Right lobe of liver (tissue), 6 donors: ENCODE measurements around the gene SPATA6. TPM values are rescaled to one million over a fixed set of nuclear protein-coding genes. Genes with fewer than 3 reads are reported as not detected.

Source experiments
- ATAC-seq, 4 donors: fragments of 200-7000 bp; cut with Tn5 transposase; one replicate each; pipeline ENCODE4 v1.9.1; 2020; ENCODE audit warnings: mild to moderate bottlenecking in 4 of 4, moderate library complexity in 4 of 4
- DNase-seq, 3 donors: peaks; one replicate each; pipeline ENCODE4 v3.0.0-alpha.2; 2020
- H3K27ac ChIP-seq, 3 donors: fragments of 200-600 bp; one replicate each; pipeline ENCODE4 v1.8.0; 2022
- H3K27me3 ChIP-seq, 2 donors: fragments of 200-600 bp; one replicate each; pipeline ENCODE4 v1.8.0; 2022
- H3K36me3 ChIP-seq, 4 donors: fragments of 200-600 bp; sonication (generic) in 1 of 4; one replicate each; pipeline versions ENCODE4 v1.5.1 to v1.8.0; 2017 to 2022; ENCODE audit warnings: control low read depth in 1 of 4
- H3K4me1 ChIP-seq, 4 donors: fragments of 200-600 bp; sonication (generic) in 1 of 4; one replicate each; pipeline versions ENCODE4 v1.5.1 to v1.8.0; 2017 to 2022; ENCODE audit warnings: control low read depth in 1 of 4
- H3K4me3 ChIP-seq, 3 donors: fragments of 200-600 bp; one replicate each; pipeline ENCODE4 v1.8.0; 2022
- H3K9me3 ChIP-seq, 4 donors: fragments of 200-600 bp; sonication (generic) in 1 of 4; one replicate each; pipeline versions ENCODE4 v1.5.1 to v1.8.0; 2017 to 2022; ENCODE audit warnings: control low read depth in 1 of 4
- CTCF ChIP-seq, 4 donors: fragments of 200-600 bp in 3 of 4; fragments of 450-650 bp in 1 of 4; IDR thresholded peaks; one replicate each; pipeline versions ENCODE4 v1.5.1 to v1.8.0; 2016 to 2022; ENCODE audit warnings: antibody characterized with exemption in 4 of 4, mild to moderate bottlenecking in 2 of 4
- POLR2A ChIP-seq: fragments of 450-650 bp; IDR thresholded peaks from one replicate; pipeline ENCODE4 v1.6.1; 2017; ENCODE audit warnings: antibody characterized with exemption, mild to moderate bottlenecking
- WGBS: methylation state at CpG from one replicate; pipeline ENCODE4 v1.1.6; 2018; ENCODE audit warnings: low coverage, low lambda C conversion rate; ENCODE audit not compliant: insufficient coverage; ENCODE audit errors: missing lambda C conversion rate; 5-methylcytosine and 5-hydroxymethylcytosine counted together
- intact Hi-C, 2 donors: fragments of 100-400 bp; cut with DNase I; formaldehyde crosslinking; loops; one replicate each; pipeline versions ENCODE4 v1.11.2 to v1.14.1; 2022
- total RNA-seq, 6 experiments: library from RNA; depleted of rRNA in 2 of 6; stranded (reverse); fragments of >200 nt in 2 of 6; fragmentation: NEBNext Ultra II Directional in 3 of 6; extraction: Animal tissue kit (Norgen Biotek cat#: 25700) in 3 of 6; gene quantifications; one replicate each; pipeline versions ENCODE4 v1.1.0 to v1.2.4, GENCODE V29; 2016 to 2023
- donor health status: DM: no; HTN: yes; CAD: no.
- donor health status: DM: no; HTN: no; CAD: no.
- donor health status: DM: no; HTN: no; CAD: no.
- donor health status: DM: no; HTN: yes; CAD: no.
- donor health status: DM: no; HTN: yes; CAD: no.

SPATA6 gene
- total RNA-seq, 6 experiments from 2014 or later = 2.5 to 8.4 (median 4.5) TPM

- TF ChIP-seq POLR2A (no peak), CTCF (IDR thresholded peaks at IDR 0.05) (no peak)
- no peaks in the 10 kb centered on the region for H3K9me3 ChIP-seq
- no peak overlapping the region for H3K27ac ChIP-seq
- no peaks in the 10 kb centered on the region for H3K36me3 ChIP-seq
- DNase-seq (no peak), ATAC-seq (no peak)
- H3K27me3 ChIP-seq = no peaks in the 10 kb centered on the region
- no peak overlapping the region for H3K4me3 ChIP-seq
- H3K4me1 ChIP-seq = no peaks in the 10 kb centered on the region
- WGBS = 68% methylated on average over 3 of the region's 3 CpGs
- intact Hi-C loops = no loop called here
These were observed 130.8 kb downstream of the SPATA6 start for GRCh38 chr1:48341221-48341620.

GRCh38 chr1:48338257-48338656 is 133.7 kb downstream of the SPATA6 start:
- Histone ChIP-seq H3K27ac (no peak overlapping the region), H3K27me3 (no peaks in the 10 kb centered on the region), H3K4me1 (no peaks in the 10 kb centered on the region), H3K9me3 (no peaks in the 10 kb centered on the region), H3K4me3 (no peak overlapping the region), H3K36me3 (no peaks in the 10 kb centered on the region)
- ATAC-seq (no peak), DNase-seq (no peak)
- intact Hi-C loops = no loop called here
- TF ChIP-seq CTCF (IDR thresholded peaks at IDR 0.05) (no peak), POLR2A (no peak)
- 37% methylated on average over 4 of the region's 4 CpGs for WGBS

GRCh38 chr1:48333316-48333715 is 138.7 kb downstream of the SPATA6 start:
- ATAC-seq (no peak), DNase-seq (no peak)
- 31% methylated on average over 2 of the region's 2 CpGs for WGBS

GRCh38 chr1:48332115-48332514 is 139.9 kb downstream of the SPATA6 start:
- TF ChIP-seq POLR2A (no peak), CTCF (IDR thresholded peaks at IDR 0.05) (no peak)
- ATAC-seq (no peak), DNase-seq (no peak)
- no peak overlapping the region for H3K4me3 ChIP-seq
- no peak overlapping the region for H3K27ac ChIP-seq
- H3K9me3 ChIP-seq = no peaks in the 10 kb centered on the region
- H3K36me3 ChIP-seq = no peaks in the 10 kb centered on the region
- 83% methylated on average over 1 of the region's 2 CpGs for WGBS
- H3K4me1 ChIP-seq = no peaks in the 10 kb centered on the region
- intact Hi-C loops = no loop called here
- no peaks in the 10 kb centered on the region for H3K27me3 ChIP-seq

More at GRCh38 chr1:48333316-48333715, 138.7 kb downstream of the SPATA6 start:
- Histone ChIP-seq H3K27ac (no peak overlapping the region), H3K27me3 (no peaks in the 10 kb centered on the region), H3K4me3 (no peak overlapping the region), H3K36me3 (no peaks in the 10 kb centered on the region), H3K4me1 (no peaks in the 10 kb centered on the region), H3K9me3 (no peaks in the 10 kb centered on the region)
- intact Hi-C loops = no loop called here
- TF ChIP-seq POLR2A = no peak

GRCh38 chr1:48329905-48330304 is 142.1 kb downstream of the SPATA6 start:
- no peak for DNase-seq
- no peaks in the 10 kb centered on the region for H3K4me1 ChIP-seq
- H3K36me3 ChIP-seq = peaks cover 0 to 3% (median 0%) of the 10 kb centered on the region in 4 donors
- H3K27me3 ChIP-seq = no peaks in the 10 kb centered on the region
- TF ChIP-seq CTCF (IDR thresholded peaks at IDR 0.05) = no peak
- intact Hi-C loops = no loop called here
- no peaks in the 10 kb centered on the region for H3K9me3 ChIP-seq
- H3K4me3 ChIP-seq = no peak overlapping the region
- H3K27ac ChIP-seq = no peak overlapping the region
- 83% methylated on average over 1 of the region's 2 CpGs for WGBS
- no peak for ATAC-seq
